ENCODE results near the gene GK2. TPM values are rescaled to one million over a fixed set of nuclear protein-coding genes. Genes with fewer than 3 reads are reported as not detected.

The GK2 gene
- total RNA-seq (2014; rRNA removed; shearing (Covaris generic)), result not detected in 2 replicates

DNA sequence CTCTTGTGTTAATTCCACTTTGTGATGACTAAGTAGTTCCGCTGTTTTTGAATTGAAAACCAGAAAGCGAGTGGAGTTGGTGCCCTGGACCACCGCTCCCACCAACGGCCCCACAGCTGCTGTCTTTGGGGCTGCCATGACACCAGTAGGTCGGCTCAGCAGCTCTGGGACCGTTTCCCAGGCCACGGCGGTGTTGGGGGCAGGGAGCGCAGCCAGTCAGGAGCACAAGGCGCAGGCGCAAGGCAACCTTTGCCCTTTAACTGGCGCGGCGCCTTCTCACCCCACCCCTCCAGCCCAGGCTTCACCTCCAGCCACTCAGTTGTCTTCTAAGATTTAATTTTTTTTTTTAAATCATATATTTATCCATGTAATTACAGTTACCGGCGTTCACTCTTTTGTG lies at the start of gene GK2:
Gene GK2 (minus strand): TSS at position 166 of the 400 bp plus-strand sequence. CDS start 28 bp downstream, at position 138.
- no peak for DNase-seq (ENCODE audit: low read depth)

DNA sequence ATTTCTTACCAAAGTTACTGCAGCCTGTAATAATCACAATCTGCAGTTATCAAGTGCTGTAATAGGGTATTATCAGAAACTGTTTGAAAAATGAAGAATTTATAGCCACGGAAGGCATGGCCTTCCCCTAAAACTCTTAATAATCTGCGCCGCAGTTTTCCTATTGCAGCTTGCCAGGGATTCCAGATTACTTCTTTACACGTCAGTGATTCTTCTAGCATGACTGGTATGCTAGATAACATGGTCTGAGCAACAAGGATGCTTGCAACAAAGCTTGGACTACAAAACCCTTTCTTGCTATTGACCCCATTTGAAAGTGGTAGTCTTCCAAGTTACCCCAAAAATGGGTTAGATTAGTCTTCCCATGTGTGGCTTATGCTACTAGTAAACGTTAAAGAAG lies 47.2 kb upstream of the GK2 start:
- no peak for DNase-seq (ENCODE audit: low read depth)

DNA sequence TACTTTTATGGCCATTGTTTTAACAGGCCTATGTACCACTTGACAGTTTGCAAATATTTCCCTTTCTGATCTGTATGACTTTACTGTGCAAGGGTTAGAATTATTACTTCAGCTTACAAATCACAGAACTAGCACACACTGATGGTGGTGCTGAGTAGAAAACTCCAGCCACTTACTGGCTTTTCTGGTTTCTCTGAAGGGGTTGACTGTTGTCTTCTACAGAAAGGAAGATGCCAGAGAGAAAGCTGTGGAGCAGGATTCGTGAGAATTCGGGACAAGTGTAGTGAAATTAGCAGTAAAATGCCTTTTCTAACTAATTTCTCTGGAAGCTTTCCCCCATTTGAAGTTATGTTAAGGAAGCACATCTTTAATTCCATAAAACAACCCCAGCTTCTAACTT lies 46.6 kb upstream of the GK2 start:
- no peak for DNase-seq (ENCODE audit: low read depth)

DNA sequence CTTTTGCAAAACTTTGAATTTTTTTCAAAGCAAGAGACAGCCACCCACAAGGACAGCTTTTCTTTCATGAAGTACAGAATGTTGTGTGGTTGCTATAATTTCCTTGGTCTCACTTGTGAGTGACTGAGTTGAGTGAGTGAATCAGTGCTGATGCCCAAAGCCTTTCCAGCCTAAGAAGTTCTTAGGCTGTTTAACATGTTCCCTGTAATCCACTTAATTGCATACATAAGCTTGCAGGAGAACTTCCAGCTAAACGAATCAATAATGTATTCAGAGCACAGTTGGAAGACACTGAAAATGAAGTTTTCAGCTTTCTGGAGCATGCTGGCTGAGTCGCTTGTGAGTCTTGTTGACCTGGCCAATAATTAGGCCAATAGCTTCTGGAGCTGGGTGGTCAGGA lies 42.0 kb upstream of the GK2 start:
- DNase-seq (ENCODE audit: low read depth), result no peak

DNA sequence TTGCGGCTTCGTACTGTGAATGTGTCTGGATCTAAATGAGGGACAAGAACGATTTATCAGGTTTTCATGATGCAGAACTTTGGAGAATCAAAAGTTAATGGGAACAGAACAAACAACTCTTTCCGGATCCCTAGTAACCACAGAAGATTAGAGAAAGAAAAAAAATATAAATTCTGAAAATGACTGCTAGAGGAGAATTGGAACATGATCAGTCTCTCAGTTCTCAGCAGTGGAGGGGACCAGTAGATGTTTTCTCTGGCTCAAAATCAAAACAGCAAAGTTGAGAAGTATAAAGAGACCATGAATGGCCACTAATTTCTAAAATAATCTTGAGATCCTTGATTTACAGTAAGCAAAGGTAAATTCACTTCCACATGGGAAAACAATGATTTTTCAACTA lies 38.1 kb upstream of the GK2 start:
- no peak for DNase-seq (ENCODE audit: low read depth)

DNA sequence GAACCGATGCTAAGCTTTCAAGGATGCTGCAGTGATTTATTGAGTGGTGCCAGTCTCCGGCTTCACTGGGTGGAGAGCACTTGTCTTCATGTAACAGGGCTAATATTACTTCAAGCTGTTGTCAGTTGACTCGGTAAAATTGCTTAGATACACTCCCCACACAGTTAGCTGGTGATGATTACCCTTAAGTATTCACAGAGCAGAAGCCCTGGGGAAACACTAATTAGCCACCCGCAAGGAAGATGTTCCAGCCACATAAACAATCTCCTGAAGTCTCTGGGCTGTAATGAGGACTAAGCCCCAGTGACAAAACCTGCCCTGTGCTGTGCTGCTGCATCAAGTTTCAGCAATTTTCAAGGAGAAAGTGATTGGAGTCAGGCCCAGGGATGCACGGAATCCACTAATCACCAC lies 37.3 kb upstream of the GK2 start:
- DNase-seq (ENCODE audit: low read depth), result no peak

DNA sequence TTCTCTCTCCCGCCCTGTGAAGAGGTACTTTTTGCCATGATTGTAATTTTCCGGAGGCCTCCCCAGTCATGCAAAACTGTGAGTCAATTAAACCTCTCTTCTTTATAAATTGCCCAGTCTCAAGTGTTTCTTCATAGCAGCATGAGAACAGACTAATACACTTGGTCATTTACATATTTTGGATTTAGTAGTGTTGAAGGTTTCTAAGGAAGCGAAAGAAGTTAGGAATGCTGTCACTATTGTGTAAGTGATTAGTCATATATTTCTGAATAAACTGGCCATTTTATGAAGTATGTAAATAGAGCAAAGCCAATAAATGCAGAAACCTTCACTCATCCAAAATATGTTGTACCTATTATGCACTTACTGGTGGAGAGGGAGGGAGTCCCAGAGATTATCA lies 34.4 kb upstream of the GK2 start:
- DNase-seq (ENCODE audit: low read depth), result no peak

DNA sequence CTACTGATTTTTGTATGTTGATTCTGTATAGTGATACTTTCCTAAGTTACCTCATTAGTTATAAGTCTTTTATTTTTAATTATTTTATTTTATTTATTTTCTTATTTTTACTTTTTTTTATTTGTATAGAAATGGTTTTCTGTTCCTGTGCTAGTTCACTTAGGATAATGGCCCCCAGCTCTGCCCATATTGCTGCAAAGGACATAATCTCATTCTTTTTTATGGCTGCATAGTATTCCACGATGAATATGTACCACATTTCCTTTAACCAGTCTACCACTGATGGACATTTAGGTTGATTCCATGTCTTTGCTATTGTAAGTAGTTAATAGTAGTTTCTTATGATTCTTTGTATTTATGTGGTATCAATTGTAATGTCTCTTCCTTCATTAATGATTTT lies 31.5 kb upstream of the GK2 start:
- DNase-seq (ENCODE audit: low read depth), result no peak

DNA sequence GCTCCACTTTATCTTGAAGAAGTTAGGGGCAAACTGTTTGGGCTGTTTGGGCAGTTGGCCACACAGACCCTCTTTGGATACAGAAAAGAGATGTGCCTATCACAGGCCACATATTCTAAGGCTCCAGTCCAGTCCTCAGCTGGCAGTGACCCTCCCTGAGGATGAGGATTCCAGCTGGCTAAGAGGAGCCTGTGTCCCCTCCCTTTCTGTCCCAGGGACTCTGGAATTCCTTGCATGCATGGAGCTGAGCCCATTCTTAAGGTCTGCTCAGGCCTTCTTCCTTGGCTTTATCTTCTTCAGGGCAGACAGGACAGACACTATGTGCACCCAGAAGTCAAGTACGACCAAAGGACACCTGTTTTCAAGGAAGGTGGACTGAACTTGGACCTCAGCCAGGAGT lies 23.8 kb upstream of the GK2 start:
- no peak for DNase-seq (ENCODE audit: low read depth)

DNA sequence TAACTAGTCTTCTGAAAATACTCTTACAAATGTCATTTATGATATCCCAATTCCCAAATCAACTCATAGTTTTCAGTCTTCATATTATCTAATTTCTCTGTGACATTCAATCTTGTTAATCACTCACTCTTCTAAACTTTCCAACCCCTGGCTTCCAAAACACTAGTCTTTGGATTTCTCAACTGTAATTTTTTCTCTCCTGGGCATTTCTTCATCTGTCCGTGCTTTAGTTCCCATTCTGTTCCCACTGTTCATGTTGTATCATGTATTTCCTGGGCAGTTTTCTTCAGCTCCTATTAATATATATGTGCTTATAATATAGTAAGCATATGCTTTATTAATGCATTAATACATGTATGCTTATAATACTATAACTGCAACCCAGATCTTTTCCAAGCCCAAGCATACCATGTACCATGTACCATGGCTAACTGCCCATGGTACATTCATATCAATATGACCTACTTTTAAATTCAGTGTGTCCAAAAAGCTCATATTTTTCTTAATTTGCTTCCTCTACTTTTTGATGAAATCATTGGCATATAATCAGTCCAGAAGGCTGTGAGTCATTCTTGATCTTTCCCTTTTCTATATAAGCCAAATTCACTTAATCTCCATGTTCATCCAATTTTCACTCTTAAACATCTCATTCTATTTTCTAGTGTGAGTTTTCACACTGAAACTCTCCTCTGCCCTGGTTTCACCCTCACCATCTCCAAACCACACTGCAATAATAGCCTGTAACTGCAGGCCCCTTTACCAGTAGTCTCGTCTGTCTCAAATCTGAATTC lies 21.3 kb upstream of the GK2 start:
- no peak for DNase-seq (ENCODE audit: low read depth)

DNA sequence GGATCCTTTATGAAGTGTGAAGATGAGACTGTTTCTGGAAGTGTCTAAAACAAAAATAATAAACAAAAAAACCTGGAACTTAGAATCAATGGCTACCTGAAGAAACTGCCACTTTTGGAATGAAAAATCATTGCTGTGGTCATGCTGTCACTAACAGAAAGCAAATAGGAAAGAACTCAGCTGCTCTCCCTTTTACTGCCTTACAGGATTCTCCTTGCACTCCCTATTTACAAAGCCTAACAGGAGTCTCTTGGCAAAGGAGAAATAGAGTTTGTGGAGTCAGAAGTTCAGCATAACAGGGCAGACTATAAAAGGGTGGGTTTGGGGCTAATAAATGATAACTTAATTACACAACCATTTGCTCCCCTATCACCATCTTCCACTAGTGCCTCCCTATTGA lies 19.0 kb upstream of the GK2 start:
- DNase-seq (ENCODE audit: low read depth), result no peak

DNA sequence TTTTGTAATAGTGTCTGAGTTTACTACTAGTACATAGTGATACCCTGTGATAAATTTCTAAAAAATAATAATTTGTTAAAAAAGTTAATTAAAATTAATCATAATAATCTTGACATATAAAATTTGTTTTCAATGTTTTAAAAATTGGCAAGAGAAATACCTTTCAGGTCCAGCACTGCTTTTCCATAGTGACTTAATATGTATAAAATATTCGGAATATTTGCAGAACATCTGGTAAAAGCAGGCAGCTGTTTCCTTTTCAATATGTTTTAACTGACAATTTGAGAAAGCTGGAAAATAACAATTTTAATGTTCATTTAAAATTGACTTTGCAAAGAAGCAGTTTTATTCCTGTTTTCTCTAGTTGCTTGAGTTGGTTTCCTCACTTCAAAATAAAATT lies 17.6 kb upstream of the GK2 start:
- no peak for DNase-seq (ENCODE audit: low read depth)

DNA sequence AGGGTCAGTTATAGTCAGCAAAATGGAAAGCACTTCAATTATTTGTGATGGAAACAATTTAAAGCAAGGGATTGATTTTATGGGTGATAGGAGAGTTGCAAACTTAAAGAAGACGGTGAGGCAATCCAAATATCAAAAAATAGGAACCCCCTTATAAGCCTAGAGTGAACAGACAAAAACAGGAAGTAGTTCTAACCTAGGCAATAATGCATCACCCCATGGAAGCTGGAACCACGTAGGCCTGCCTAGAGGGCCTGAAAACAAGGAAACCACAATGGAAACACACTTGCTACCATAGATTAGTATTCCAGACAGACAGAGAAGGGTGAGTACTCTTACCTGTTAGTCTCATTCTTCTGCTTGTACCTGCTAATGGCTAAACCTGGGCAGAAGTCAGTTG lies 13.5 kb upstream of the GK2 start:
- no peak for DNase-seq (ENCODE audit: low read depth)

DNA sequence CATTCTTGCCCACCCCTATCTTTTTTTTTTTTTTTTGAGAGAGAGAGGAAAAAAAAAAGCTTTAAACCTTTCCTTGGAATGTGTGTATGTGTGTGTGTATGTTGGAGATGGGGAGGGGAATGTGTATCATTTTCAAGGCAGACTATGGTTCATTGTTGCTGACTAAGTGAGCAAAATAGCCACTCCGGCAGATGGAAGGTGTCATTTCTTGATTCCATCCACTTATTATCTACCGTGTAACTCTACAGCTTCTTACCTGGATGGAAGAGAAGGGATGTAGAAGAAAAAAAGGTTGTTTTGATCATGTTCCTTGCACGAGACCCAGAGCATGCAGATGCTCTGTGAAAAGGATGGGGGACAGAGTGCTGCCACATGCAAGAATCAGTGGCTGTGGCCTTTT lies 5.9 kb upstream of the GK2 start:
- DNase-seq (ENCODE audit: low read depth), result no peak

DNA sequence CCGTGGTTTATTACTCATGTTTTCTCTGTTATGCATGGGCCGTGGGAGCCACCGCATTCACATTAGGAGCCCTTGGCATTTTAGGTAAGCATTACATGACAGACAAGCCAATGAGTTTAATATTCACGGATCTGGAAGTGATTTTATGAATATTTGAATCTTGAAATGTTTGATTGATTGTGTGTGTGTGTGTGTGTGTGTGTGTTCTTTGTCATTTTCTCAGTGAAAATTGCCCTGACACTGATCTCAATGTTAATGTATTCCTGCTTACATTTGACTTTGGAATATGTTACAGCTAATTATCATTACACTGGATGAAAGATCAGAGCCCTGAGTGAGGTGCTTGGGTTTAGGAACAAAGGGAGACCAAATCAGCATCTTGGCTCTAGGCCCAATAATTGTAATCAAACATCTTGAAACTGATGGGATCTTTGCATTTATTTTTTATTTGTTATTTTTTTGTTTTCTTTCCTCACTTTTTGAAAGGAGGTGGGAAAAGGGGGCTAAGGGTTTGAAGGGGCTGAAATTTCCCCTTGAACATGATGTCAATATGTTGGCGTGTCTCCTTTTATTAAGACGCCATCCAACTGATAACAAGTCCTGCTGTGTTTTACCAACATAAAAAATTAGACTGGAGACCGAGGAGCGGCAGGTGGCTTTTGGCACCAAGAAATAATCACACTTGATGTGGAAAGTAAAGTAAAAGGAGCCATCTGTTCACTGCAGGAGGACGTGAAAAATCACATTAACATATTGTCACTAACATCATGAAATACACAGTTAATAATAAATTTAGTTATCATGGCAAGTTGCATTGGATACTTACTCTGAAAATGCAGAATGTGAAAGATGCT lies 5.2 kb upstream of the GK2 start:
- DNase-seq (ENCODE audit: low read depth), result no peak

DNA sequence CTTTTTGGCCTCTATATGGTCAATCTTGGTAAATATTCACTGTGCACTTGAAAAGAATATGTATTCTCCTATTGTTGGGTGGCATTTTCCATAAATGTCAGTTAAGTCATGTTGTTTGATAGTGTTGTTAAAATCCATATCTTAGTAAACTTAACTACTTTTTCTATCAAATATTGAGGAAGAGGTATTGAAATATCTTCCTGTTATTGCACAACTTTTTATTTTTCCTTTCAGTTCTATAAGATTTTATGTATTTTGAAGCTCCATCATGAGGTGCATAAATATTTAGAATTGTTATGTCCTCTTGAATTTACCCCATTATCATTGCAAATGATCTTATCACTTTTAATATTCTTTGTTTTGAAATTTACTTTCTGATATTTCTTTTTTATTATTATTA lies 3.4 kb downstream of the GK2 start:
- no peak for DNase-seq (ENCODE audit: low read depth)

DNA sequence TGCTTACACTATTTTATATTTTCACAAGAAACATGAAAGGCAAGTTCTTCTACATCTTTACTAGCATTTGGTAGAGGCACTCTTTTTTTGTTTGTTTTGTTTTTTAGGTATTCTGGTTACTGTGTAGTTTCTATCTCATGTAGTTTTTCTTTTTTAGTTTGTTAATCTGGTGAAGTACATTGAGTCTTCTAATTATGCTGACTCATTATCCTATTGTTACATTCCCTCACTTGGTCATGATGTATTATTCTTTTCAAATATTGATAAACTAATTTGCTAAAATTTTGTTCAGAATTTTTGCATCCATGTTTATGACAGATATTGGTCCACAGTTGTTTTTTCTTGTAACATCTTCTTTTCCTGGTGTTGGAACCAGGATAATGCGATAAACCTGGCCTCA lies 4.7 kb downstream of the GK2 start:
- no peak for DNase-seq (ENCODE audit: low read depth)

DNA sequence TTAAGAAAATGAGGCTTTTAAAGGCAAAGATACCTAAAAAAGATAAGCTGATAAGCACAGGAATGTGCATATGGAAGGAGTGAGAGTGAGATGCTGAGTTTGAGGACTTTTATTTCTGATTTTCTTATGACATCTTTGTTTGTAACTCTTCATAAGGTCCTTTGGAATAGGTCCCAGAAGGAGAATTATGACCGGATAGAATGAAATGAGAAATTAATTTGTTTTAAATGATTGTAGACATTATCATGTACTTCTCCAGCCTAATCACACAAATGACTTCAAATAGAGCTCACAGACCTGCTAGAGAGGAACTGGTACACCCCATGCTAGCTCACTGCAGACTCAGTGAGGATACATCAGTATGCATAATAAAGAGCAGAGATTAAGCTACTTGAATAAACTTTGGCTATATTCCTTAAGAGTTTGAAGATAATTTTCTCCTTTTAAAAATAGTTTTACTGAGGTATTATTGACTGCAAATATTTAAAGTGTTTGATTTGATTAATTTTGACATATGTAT lies 5.6 kb downstream of the GK2 start:
- DNase-seq (ENCODE audit: low read depth), result no peak

DNA sequence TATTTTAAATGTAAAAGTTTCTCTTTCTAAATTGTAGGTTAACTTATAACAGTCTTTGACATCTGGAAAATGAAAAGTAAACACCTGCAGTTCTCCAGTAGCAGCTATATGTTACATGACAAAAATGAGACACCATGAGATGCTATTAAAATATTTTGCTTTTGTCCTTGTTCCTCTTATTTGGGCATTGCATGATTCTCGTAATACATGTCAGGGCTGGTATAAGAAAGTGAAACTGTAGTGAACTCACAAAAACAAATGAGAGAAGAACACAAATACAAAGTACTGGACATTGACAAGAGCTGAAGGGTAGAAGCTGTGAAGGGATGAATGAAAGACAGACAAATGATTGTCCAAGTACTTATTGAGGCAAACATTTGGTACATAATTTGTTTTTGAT lies 9.0 kb downstream of the GK2 start:
- no peak for DNase-seq (ENCODE audit: low read depth)

DNA sequence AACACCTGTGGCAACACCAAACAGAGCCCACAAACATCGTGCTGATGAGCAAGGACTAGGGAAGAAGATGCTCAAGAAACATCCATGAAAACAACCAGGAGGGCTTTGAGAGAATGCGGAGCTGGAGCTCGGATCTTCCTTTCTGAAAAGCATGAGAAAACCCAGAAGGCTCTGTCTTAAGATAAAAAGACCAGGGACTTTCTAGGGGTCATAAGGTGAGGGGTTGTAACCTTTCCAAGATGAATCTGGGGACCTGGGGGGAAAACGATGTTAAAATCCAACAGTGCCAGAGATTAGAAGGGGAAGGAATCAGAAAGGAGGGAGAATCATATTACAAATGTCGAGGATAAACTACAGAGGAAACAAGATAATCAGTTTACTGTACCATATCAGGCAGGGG lies 10.1 kb downstream of the GK2 start:
- no peak for DNase-seq (ENCODE audit: low read depth)

DNA sequence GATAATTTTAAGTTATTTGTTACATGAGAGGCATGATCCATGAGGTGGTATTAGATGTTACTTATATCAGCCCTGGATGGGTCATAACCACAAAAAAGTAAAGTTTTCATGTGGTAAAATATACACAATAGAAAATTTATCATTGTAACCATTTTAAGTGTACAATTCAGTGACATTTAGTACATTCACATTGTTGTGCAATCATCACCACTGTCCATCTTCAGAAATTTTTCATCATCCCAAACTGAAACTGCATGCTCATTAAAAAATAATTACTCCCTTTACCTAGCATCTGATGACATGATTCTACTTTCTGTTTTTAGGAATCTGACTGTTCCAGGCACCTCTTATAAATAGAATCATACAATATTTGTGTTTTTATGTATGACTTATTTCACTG lies 11.2 kb downstream of the GK2 start:
- DNase-seq (ENCODE audit: low read depth), result no peak

DNA sequence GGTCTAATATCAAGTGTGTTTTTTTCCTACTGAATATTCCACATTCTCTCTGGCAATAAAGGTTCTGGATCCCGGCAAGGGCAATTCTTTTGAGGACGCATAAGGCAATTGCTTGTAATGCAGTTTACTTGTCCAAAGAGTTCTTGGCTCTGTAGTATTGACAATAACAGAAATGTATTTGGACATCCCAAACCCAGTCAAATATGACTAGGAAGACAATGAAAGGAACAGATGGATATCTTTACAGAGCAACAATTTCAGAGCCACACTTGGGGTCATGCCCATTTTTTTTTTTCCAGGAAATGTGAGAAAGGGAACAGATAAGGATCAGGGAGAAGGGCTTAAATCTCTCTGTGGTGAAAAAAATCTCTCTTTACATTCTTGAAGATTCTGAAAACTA lies 12.2 kb downstream of the GK2 start:
- no peak for DNase-seq (ENCODE audit: low read depth)

DNA sequence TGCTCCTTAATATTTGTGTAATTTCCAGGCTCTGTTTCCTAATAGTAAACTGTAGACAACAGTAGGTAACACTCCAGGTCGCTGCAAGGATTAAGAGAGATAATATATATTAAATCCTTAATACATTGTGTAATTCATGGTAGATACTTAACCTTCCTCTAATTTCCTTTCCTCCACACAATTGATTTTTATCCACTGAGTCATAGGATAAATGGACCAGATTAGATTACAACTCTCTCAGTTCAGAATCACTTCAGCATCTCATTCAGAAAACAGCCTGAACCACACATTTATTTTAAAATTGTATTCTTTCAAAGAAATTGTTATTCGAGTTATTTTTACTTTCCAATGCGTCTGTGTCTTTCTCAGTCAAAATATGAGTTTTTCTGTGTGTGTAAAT lies 17.1 kb downstream of the GK2 start:
- DNase-seq (ENCODE audit: low read depth), result no peak
